GM21737 (cell line): ENCODE data around the gene NEB.
"Not testable (repeated sequence)": the region's sequence is repeated elsewhere in the genome, so short reads cannot be mapped to it uniquely, and the experiment has no call there.

ENCODE experiments used
- ATAC-seq: cut with Tn5 transposase; IDR thresholded peaks from one replicate; pipeline ENCODE4 v1.9.1; 2021; ENCODE audit warnings: mild to moderate bottlenecking, moderate library complexity; ENCODE audit not compliant: unreplicated experiment

NEB gene

DNA sequence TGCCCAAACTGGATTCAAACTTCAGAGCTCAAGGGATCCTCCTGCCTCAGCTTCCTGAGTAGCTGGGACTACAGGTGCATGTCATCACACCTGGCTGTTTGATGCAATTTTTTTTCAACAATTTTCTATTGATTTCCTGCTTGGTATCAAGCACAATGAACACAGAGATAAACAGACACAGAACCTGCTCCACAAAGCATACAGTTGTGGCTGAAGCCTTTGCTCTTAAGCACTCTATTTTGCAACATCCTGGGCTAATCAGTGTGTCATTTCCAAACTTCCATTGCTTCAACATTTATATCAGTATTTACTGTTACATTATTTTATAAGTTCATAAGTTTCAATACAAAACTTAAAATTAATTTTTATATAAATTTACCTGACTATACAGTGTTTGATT, 79.4 kb downstream of the NEB start:
- ATAC-seq = no peak

DNA sequence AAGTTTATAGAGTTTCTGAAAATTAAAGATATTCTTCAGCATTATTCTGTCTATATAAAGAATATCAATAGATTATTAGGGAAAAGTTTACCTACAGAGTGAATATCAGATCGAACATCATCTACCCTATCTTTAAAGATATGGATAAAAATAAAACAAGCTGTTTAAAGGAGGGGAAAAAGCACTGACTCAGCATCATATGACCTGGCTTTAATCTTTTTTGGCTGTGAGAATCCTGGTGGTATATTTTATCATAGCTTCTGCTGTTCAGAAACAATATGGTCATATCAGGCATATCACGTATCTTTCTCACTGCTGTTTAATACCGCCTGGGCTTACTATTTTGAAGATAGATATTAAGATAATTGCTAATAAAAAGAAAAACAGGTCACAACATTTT, 80.2 kb downstream of the NEB start:
- no peak for ATAC-seq

DNA sequence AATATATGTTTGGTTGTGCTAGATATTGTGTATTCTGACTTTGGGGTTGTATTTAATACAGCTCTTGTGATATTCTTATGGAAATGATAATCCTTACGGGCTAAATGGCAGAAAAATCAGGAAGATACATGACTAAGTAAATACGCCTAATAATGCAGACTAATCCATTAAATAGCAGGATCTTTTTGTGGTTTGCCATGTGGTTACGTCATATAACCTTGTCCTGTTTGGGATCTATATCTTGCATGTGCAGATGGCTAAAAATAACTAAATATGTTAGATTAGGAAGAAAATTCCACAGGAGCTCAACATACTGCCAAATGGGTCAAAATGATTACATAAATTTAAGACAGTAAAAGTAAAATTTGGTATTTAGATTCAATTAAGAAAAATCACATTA, 83.0 kb downstream of the NEB start:
- ATAC-seq = no peak

DNA sequence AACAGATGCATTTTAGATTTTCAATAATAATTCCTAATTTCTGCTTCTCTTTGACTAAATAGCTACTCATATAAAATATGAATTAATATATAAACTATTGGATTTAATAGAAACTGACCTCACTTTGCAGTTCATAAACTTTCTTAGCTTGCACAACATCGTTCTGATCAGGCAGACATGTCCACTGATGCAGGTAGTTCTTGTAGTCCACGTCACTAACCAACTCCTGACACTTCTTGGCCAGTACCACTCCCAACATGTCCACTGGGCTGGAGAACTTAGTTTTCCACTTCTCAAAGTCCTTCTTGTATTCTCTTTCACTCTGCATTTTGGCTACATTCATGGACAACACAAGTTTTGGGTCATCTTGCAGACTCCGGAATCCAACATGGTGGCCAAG, 83.8 kb downstream of the NEB start:
- no peak for ATAC-seq

DNA sequence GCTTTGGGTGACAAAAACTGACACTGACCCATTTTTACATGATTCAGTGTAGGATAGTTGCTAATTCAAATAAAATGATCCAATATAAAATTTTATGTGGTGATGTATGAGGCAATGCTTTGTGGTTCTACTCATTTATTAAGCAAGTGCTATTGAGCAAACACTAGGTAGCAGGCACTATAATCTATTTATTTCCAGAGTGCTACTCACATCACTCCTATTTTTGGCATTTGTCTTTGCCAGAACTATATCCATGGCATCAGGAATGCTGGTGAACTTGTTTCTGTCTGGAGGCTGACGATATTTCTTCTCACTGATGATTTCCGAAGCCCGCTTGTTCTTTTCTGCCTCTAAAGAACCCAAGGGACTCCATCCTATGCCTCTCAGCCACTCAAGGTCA, 84.3 kb downstream of the NEB start:
- no peak for ATAC-seq

DNA sequence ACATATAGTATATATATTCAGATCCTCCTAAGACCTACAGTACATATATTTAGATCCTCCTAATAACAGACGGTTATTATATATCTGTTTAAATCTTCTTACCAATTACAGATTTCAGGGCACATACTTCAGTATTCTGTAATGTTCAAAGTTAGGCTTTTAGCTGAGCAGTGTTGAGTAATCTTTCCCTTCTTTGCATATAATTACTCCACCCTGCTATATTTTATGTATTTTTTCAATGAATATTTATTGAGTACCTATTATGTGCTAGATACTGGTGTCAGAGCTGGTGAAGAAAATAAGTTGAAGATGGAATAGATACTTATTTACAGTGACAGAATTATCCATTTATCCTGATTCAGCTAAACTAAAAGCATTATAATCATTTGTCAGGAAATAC, 84.9 kb downstream of the NEB start:
- no peak for ATAC-seq

DNA sequence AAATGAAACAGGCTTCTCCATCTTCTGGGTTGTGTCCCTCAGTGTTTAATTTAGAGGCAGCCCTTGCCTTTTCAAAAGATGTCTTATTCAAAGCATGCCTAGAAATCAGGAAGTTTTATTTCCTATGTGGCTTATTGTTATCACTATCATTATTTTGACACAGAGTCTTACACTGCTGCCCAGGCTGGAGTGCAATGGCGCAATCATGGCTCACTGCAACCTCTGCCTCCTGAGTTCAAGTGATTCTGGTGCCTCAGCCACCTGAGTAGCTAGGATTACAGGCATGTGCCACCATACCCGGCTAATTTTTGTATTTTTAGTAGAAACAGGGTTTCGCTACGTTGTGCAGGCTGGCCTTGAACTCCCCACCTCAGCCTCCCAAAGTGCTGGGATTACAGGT, 87.8 kb downstream of the NEB start:
- ATAC-seq = not testable (repeated sequence)

DNA sequence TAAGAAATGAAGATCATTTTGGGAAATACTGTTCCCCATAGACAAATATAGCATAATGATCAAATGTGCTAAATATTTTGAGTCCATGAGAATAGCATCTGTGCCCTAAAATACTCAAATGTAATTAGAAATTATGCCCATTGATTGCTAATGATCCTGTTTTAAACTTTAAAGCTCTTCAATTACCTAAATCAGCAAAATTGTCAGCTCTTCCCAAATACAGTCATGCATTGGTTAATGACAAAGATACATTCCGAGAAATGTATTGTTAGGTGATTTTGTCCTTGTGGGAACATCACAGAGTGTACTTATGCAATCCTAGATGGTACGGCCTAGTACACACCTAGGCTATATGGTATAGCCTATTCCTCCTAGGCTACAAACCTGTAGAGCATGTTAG, 89.7 kb downstream of the NEB start:
- no peak for ATAC-seq

DNA sequence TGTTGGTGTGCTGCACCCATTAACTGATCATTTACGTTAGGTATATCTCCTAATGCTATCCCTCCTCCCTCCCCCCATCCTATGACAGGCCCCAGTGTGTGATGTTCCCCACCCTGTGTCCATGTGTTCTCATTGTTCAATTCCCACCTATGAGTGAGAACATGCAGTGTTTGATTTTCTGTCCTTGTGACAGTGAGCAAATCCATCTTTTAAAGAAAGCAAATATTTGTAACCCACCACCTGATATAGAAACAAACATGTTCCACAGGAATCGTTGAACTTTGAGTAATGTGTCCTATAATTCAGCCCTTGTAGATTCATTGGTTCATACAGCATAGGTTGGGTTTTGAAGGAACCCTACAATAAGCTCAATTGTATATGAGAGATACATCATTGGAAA, 92.4 kb downstream of the NEB start:
- not testable (repeated sequence) for ATAC-seq

DNA sequence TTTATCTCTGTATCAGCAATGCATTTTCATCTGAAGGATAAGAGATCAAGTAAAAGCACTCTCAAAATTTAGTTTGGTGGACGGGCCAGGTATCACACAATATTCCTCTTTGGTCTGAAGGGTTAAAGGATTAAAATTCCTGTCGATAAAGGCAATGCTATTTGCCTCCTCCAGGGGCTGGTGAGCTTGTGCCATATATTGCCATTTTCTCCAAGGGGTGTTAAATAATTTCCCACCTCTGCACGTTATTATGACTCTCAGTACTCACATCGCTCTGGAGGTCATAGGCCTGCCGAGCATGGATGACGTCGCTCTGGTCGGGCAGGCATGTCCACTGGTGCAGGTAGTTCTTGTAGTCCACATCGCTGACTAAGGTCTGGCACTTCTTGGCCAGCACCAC, 94.2 kb downstream of the NEB start:
- ATAC-seq = no peak

DNA sequence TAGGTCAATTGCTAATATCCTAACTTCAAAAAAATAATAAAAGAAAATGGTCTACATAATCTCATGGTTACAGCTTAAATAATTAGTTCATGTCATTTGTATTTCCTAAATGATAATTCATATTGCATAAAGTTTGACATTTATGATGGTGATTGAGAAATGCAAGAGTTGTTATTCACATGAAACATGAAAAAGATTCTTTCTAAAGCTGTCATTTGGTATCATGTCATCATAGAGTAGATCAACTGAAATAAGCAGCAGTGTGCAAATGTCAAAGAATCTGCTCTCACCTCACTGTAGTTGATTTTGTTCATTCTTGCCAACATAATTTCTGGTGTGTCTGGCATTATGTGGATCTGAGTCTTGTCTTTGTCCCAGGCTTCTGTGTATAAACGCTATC, 95.3 kb downstream of the NEB start:
- no peak for ATAC-seq

DNA sequence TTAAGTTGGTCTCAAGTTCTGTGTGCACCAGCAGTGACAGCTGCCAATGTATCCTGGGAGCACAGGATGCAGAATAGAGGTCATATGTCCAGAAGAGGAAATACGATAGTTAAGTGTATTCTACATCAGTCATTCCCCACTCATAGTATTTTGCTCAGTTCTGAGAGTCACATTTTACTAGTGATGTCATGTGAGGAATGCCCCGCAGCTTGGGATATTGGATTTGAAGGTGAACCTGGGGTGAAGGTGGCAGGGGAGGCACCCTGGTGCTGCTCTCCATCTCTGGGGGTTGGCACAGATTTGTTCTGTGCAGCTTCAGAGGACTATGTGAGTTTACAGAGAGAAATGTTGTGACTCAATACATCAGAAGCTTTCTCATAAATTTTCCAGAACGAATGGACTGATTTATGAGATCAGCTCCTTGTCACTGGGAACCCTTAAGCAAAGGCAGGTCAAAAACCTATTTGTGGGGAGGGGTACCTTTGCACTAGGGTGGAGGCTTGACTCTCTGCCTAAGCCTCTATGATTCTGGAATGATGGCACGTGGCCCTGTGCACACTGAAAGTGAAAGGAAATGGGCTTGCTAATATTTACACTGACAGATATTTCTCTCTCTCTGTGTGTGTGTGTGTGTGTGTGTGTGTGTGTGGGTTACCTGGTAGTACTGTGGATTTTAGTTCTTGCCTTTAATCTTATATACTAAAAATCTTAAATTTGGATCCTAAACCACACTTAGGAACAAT, 95.9 kb downstream of the NEB start:
- ATAC-seq = no peak

DNA sequence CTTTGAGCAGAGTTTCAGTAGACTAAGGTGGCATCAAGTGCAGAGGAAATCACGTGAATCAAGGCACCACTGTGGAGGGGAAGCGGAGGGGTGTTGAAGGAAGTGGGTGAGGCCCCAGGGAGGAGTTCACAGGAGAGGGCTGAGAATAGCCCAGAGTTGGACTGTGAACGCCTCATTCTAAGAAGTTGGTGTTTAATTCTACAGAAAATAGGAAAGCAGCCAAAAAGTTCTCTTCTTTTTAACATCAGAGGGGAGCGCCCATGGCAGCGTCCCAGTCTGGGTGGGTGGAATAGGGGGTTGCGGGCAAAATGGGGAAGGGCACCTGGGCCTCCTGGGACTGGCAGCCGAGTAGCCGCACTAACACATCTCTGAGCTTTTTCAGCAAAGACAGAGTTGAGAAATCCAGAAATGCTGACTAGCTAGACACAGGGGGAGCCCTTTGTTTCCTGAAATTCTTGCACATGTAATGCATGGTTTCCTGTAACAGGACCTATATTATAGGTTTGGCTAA, 97.0 kb downstream of the NEB start:
- ATAC-seq = peak; percentile 75

DNA sequence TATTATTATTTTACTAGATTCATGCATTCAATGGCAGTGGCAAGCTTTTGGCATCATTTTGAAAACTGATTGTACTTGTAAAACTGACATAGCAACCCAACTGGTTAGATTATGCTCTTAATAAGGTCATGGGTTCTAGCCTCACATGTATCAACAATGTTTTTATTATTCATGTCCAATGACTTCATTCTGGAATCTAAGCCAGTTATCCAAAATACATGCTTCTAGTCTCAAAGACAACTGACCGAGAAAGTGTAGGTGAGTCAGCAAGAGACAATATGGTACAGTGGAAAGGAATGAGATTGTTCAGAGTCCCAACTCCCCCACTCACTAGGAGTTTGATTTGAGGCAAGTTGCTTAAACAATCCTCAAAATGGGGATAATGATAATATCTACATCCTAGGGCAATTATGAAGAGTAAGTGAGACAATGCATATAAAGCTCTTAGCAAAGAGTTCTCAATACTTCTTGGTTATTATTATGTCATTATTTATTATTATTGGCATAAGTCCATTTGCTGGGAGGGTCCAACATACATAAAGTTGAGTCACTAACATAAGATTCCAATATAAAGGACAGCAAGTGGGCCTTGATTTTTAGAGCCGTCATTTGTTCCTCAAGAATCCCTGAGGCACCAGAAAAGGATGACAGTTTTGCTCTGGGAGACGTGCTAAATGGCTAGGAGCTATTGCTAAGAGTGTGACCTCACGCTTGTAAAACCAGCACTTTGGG, 99.4 kb downstream of the NEB start:
- ATAC-seq = no peak

DNA sequence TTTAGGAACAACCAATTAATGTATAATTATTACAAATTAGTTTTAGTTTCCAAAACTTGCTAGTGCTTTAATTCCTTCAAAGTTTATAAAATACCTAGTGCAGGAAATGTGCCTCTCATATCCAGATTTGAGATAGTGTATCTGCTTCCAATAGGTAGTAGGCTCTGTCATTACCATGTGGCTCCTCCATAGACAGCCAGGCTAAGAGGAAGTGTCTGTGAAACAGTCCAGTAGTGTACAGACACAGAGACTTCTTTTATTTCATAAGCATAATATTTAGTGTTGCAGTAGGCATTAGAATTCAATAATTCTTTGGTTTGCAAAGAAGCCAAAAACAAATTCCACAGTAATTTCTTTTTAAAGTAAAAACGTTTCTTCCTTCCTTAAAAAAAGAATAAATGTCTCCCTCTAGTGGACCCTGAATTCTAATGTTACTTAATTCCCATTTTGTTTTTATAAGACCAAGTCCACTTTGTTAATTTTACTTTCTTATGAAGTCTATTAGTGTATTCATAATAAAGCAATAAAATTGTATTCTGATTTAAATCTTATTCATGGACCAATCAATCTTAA, 101.2 kb downstream of the NEB start:
- ATAC-seq = no peak

DNA sequence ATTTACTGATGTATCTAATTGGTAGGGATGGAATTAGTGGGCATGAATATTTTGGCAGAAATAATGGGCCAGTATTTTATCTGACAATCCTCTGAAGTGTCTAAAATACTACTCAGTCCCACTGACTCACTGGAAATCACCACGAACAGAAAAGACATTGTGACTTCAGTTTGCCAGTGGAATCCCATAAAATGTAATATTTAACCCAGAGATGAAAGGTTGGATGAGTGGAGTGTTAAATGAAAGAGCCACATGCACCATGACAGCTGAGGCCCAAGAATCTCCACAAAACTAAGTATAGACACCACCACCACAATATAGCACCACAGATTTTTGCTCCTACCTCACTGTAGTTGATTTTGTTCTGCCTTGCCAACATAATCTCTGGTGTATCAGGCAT, 103.9 kb downstream of the NEB start:
- no peak for ATAC-seq

DNA sequence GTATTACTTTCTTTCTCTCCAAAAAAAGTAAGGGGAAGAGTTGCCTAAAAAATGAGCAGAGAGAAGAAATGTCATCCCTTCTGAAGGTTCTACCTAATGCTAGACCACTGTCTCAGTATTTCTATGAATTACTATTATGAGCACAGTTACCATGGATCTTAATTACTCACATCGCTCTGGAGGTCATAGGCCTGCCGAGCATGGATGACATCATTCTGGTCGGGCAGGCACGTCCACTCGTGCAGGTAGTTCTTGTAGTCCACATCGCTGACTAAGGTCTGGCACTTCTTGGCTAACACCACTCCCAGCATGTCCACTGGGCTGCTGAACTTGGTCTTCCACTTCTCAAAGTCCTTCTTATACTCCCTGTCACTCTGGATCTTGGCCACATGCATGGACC, 106.9 kb downstream of the NEB start:
- no peak for ATAC-seq

DNA sequence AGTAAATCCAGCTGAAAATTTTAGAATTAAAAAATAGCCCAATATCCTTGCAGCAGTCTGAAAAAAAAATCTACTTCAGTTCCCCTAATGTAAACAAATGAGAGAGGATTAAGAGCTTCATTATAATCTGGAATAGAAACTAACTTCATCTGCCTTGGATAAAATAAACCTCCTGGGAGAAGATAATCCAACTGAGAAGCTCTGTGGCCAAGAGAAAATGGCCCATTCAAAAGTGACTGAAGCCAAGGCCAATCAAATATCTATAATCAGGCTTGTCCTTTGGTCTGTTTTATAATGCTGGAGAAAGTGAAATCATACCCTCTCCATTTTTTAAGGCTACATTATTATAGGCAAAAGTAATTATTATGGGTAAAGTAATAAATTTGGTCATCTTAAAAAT, 110.0 kb downstream of the NEB start:
- no peak for ATAC-seq

DNA sequence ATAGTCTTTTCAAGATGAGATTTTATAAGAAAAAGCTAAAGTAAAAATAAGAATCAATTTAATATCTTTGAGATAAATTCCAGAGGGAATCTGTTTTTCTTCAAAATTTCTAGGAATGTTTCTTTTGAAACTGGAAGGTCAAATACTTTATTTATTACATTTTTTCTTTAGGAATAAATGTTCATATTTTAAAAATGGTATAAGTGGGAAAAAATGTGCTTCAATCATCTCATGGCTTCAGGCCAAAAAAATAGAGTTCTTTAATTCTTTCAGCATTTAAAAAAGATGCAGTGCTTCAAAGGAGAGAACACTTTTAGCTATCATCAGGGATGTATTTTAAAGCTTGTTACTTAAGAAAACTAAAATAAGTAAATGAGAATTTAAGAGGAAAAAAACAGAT, 110.6 kb downstream of the NEB start:
- no peak for ATAC-seq

DNA sequence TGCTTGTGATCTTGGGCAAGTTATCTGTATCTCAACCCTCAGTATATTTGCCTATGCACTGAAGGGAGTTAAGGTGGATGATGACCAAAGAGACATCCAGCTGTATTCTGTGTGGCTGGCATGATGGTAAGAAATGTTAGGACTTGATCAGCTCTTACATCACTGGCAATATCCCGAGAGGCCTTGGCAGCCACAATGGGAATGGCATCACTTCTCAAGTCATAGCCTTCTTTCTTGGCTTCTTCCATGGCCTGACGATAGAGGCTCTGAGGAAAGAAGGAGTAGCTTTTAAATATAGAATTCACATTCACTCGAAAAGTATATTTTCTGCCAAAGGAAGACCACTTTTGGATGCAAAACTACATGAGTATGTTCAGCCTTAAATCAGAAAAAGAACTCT, 113.5 kb downstream of the NEB start:
- ATAC-seq = no peak

DNA sequence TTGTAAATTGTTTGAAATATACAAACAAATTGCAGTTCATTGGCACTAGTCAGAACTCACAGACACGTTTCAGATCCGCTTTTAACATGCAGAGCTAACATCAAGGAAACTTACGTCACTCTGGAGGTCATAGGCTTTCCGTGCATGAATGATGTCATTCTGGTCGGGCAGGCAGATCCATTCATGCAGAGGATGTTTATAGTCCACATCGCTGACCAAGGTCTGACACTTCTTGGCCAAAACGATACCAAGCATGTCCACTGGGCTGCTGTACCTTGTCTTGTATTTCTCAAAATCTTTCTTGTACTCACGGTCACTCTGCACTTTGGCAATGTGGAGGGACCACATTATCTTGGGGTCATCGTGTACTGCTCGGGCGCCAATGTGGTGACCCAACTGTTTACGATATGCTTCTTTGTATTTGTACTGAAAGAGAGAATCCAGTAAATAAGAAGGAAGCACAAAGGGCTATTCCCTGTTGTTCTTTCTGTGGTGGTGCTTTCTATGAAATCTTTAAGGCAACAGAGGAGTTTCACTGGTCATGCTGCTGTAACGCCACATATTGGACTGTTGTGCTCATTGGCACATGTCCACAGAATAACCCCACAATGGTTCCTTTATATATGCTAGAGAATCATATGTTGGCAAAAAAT, 114.8 kb downstream of the NEB start:
- ATAC-seq = no peak
